KOPT-K1 (cell line): ENCODE data around the gene PTPRD.

ENCODE experiments used
- H3K27ac ChIP-seq: fragments of 200-600 bp; sonication (generic); 2 replicates; pipeline ENCODE4 v1.5.1; 2016; ENCODE audit warnings: antibody characterized with exemption, mild to moderate bottlenecking, low read depth, low read length; ENCODE audit not compliant: poor library complexity, severe bottlenecking
- H3K36me3 ChIP-seq: fragments of 200-600 bp; sonication (generic); 2 replicates; pipeline ENCODE4 v1.5.1; 2017; ENCODE audit warnings: antibody characterized with exemption, mild to moderate bottlenecking, low read length, moderate library complexity; ENCODE audit not compliant: insufficient read depth
- H3K9me3 ChIP-seq: fragments of 200-600 bp; sonication (generic); 2 replicates; pipeline ENCODE4 v1.5.1; 2017; ENCODE audit warnings: antibody characterized with exemption, low read length, mild to moderate bottlenecking; ENCODE audit not compliant: insufficient read depth, poor library complexity, severe bottlenecking

Gene PTPRD

GRCh38 chr9:8876303-8876702 lies 1736.5 kb downstream of the PTPRD start:
- no peaks in the 10 kb centered on the region for H3K36me3 ChIP-seq
- no peaks in the 10 kb centered on the region for H3K9me3 ChIP-seq
- no peak overlapping the region for H3K27ac ChIP-seq

- H3K36me3 ChIP-seq, result no peaks in the 10 kb centered on the region
- no peak overlapping the region for H3K27ac ChIP-seq
- H3K9me3 ChIP-seq, result no peaks in the 10 kb centered on the region
Observed at GRCh38 chr9:8874482-8874881, 1738.3 kb downstream of the PTPRD start.

DNA sequence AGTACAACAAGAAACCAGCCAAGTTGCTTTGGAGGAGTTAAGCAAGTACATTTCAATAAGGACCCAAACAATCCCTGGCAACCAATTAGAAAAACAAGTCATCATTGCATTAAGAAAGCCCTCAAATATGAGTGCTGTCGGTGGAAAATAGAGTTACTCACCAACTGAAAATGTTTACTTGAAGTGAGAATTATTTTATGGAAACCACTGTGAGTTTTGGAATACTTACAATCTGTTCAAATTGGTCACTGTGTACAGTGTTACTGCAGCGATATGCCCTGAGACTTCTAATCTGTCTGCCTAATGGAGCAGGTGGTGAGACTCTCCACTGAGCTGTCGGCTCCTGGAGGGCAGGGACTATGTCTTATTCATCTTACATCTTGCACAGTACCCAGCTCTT lies 1740.0 kb downstream of the PTPRD start:
- H3K9me3 ChIP-seq, result no peaks in the 10 kb centered on the region
- H3K27ac ChIP-seq, result no peak overlapping the region
- no peaks in the 10 kb centered on the region for H3K36me3 ChIP-seq

- H3K27ac ChIP-seq, result no peak overlapping the region
- no peaks in the 10 kb centered on the region for H3K36me3 ChIP-seq
- no peaks in the 10 kb centered on the region for H3K9me3 ChIP-seq
Observed at GRCh38 chr9:8871796-8872445, 1740.9 kb downstream of the PTPRD start.

- Histone ChIP-seq H3K27ac (no peak overlapping the region), H3K9me3 (no peaks in the 10 kb centered on the region), H3K36me3 (no peaks in the 10 kb centered on the region)
Observed at GRCh38 chr9:8871396-8871795, 1741.4 kb downstream of the PTPRD start.

GRCh38 chr9:8869812-8870211 lies 1743.0 kb downstream of the PTPRD start:
- Histone ChIP-seq H3K27ac (no peak overlapping the region), H3K9me3 (no peaks in the 10 kb centered on the region), H3K36me3 (no peaks in the 10 kb centered on the region)

- Histone ChIP-seq H3K27ac (no peak overlapping the region), H3K36me3 (no peaks in the 10 kb centered on the region), H3K9me3 (no peaks in the 10 kb centered on the region)
Observed at GRCh38 chr9:8868632-8869031, 1744.2 kb downstream of the PTPRD start.

DNA sequence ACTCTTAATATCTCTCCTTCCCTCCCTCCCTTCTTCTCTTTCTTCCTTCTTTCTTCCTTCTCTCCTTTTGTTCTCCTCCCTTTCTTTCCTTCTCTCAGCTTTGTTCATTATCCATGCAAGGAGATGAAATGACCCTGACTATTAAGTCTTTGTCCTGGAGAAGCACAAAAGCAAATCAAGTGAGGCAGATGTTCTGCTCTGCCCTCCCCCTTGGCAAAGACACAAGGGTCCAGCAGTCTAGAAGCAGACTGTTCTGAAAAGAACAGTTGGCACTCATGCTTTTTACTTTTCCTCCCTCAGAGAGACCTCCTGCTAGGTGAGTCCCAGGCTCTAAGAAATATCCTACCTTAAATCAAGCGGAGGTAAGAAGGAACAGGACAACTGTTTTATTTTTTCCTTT lies 1745.7 kb downstream of the PTPRD start:
- Histone ChIP-seq H3K27ac (no peak overlapping the region), H3K9me3 (no peaks in the 10 kb centered on the region), H3K36me3 (no peaks in the 10 kb centered on the region)

DNA sequence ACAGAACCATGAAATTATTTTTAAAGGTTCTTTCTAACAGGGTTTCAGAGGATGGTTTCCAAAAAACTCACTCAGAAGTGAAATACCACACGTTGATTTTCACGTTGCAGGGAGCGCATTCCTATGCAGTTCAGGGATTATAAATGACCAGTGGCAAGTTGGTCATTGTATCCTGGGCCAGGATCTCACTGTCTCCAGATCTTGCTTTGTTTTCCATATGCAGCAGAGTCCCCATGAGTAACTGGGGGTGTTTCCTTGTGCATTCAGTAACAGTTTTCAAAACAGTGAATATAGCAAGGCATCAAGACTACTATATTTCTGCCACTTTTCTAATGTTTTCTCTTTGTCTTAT lies 1748.3 kb downstream of the PTPRD start:
- no peak overlapping the region for H3K27ac ChIP-seq
- no peaks in the 10 kb centered on the region for H3K9me3 ChIP-seq
- no peaks in the 10 kb centered on the region for H3K36me3 ChIP-seq

DNA sequence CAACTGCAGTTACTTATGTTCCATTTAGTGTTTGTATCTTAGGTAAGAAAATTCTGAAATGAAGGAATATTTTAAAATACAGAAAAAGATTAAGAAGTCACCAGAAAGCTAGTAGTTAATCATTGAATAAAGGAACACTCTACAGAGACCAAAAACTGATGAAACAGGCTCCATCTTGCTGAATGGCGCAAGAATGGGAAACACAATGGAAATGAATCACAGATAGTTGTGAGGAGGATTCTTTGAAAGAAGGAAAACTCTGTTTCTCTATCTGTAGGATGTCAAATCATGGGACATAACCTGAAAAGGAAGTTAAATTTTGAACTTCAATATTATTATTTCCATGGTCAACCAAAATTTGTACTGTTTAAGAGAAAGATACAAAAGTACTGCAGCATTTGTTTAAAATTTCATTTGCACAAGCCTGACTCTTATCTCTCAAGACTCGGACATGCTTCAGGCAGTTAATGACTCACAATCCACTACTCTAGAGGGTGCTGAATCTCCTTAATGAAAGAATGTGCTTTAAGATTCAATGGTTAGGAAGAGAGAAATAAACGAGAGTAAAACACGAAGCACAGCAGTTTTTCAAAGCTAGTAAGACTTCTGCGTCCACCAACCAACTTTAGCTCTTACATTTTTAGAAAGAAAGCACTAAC lies 1748.8 kb downstream of the PTPRD start:
- no peaks in the 10 kb centered on the region for H3K9me3 ChIP-seq
- no peaks in the 10 kb centered on the region for H3K36me3 ChIP-seq
- H3K27ac ChIP-seq, result no peak overlapping the region

DNA sequence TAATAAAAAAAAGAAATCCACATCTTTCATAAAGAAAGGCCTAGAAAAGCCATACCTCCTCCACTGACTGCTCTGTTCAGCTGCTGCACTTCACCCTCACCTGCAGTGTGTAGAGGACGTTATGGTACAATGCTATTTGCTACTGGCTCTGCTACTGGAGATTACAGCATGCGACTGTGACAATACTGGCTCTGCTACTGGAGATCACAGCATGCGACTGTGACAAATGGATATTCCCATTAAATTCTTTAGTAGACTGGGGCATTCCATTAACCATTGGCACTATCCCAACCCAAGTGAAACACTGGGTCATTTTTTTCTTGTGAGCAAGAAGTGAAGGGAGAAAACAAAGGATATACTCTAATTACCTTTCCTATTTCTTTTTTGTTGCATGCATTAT lies 1749.7 kb downstream of the PTPRD start:
- Histone ChIP-seq H3K27ac (no peak overlapping the region), H3K36me3 (no peaks in the 10 kb centered on the region), H3K9me3 (no peaks in the 10 kb centered on the region)

- no peaks in the 10 kb centered on the region for H3K9me3 ChIP-seq
- no peaks in the 10 kb centered on the region for H3K36me3 ChIP-seq
- no peak overlapping the region for H3K27ac ChIP-seq
Observed at GRCh38 chr9:8860925-8861324, 1751.9 kb downstream of the PTPRD start.

GRCh38 chr9:8860086-8860485 lies 1752.7 kb downstream of the PTPRD start:
- no peak overlapping the region for H3K27ac ChIP-seq
- H3K36me3 ChIP-seq, result no peaks in the 10 kb centered on the region
- H3K9me3 ChIP-seq, result no peaks in the 10 kb centered on the region

- Histone ChIP-seq H3K27ac (no peak overlapping the region), H3K9me3 (no peaks in the 10 kb centered on the region), H3K36me3 (no peaks in the 10 kb centered on the region)
Observed at GRCh38 chr9:8859416-8859815, 1753.4 kb downstream of the PTPRD start.

DNA sequence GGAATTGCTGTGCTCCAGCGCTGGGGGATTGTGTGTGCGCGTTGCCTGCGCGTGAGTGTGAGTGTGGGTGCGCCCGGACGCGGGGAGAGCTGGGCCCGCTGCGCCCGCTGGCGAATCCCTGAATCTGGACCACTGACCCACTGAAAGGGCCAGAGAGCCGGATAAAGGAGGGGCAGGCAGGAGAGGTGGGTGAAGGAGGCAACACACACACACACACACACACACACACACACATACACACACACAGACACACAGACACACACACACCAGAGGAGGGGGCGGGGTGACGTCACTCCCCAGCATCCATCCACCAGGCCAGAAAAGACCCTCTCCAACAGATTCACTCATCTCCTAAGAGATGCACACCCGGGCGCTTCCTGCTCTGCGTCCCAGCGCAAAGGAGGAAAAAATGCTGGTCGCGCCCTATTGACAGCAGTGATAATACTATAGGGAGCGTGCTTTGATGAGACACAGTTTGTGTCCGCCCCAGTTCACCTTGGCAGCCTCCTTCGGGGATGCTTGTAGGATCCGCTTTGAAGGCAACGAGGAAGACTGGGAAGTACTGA lies 1754.1 kb downstream of the PTPRD start:
- H3K36me3 ChIP-seq, result no peaks in the 10 kb centered on the region
- H3K9me3 ChIP-seq, result no peaks in the 10 kb centered on the region
- H3K27ac ChIP-seq, result no peak overlapping the region
